ENCODE measurements around the gene RWDD3.

DNA sequence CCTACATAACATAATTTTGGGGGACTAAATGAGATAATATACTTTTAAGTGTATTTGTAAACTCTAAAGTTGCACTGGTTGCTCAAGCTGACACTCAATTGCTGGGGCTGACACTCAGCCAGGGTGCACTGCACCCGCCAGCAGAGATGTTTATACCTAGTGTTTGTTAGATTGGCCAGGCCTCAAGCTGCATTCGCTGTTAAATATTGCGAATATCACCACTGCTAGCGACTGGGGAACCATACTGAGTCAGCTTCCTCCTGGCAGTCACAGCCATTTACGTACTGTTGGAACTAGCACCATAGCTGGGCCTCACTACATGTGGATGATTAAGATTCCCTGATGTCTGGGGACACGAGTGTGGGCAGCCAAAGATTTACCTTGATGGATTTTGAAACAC is 12.7 kb upstream of the RWDD3 start:
- TF ChIP-seq, protein P1, sequence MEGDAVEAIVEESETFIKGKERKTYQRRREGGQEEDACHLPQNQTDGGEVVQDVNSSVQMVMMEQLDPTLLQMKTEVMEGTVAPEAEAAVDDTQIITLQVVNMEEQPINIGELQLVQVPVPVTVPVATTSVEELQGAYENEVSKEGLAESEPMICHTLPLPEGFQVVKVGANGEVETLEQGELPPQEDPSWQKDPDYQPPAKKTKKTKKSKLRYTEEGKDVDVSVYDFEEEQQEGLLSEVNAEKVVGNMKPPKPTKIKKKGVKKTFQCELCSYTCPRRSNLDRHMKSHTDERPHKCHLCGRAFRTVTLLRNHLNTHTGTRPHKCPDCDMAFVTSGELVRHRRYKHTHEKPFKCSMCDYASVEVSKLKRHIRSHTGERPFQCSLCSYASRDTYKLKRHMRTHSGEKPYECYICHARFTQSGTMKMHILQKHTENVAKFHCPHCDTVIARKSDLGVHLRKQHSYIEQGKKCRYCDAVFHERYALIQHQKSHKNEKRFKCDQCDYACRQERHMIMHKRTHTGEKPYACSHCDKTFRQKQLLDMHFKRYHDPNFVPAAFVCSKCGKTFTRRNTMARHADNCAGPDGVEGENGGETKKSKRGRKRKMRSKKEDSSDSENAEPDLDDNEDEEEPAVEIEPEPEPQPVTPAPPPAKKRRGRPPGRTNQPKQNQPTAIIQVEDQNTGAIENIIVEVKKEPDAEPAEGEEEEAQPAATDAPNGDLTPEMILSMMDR (IDR thresholded peaks at IDR 0.05) = no peak
- TF ChIP-seq POLR2A (IDR thresholded peaks at IDR 0.05) = no peak
